Measurements from ENCODE around the gene PAF1. TPM values are rescaled to one million over a fixed set of nuclear protein-coding genes. Genes with fewer than 3 reads are reported as not detected.

Gene PAF1
- total RNA-seq, 2 donors from 2014 or later: 113 to 127 TPM

DNA sequence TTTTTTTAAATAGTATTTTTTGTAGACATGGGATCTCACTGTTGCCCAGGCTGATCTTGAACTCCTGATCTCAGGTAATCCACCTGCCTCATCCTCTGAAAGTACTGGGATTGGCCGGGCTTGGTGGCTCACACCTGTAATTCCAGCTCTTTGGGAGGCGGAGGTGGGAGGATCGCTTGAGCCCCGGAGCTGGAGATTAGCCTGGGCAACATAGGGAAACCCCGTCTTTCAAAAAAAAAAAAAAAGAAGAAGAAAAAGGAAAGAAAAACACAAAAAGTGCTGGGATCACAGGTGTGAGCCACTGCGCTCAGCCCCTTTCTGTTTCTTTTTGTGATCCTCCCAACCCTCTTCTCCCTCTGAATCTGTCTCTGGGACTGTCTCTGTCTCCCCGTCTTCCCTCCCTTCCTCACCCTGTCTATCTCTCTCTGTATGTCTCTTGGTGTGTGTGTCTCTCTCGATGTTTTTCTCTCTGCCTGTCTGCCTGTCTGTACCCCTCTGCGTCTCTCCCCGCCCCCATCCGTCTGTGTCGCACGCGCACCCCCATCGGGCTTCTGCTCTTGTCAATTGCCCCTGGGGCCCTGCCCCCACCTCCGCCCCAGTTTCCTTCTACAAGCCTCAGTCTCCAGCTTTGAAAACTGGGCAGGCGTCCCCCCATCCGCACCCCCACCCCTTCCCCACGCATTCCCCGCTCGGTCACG lies 15.2 kb upstream of the PAF1 start:
- Mint-ChIP-seq H3K4me3 (peak overlapping the region; percentile 94), H3K36me3 (ENCODE audit: low read depth) (peaks cover 18% of the 10 kb centered on the region), H3K27ac (peak overlapping the region; percentile 99), H3K27me3 (no peaks in the 10 kb centered on the region), H3K4me1 (peaks cover 60% of the 10 kb centered on the region)
- H3K9me3 ChIP-seq (ENCODE audit: control insufficient read depth, low read length, poor library complexity, severe bottlenecking): no peaks in the 10 kb centered on the region
- DNase-seq: peak; percentile 74 to 81 (median 77)
- peak; percentile 12 for ATAC-seq

DNA sequence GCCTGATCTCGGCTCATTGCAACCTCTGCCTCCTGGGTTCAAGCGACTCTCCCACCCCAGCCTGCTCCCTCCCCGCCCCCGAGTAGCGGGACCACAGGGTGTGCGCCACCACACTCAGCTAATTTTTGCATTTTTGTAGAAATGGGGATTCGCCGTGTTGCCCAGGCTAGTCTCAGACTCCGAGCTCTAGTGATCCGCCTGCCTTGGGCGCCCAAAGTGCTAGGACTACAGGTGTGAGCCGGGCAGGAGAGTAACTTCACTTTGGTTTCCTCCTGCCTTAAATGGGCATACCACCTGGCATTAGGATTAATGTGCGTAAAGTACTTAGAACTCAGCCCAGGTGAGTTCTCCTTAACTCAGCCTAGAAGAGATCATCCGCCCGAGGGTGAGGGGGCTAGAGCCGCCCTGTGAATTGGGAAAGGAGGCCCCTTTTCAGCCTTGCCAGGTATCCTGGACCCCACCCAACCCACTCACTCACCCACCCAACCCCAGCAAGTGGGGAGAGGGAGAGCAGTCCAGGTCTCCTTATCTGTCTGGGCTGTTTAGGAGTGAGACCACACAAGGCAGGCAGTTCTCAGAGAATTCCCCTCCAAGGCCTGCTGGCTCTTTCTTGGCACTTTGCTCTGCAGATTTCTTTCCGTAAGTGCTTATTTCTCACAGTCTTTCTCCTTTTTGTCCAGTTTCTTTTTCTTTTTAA lies 14.5 kb upstream of the PAF1 start:
- DNase-seq: no peak

DNA sequence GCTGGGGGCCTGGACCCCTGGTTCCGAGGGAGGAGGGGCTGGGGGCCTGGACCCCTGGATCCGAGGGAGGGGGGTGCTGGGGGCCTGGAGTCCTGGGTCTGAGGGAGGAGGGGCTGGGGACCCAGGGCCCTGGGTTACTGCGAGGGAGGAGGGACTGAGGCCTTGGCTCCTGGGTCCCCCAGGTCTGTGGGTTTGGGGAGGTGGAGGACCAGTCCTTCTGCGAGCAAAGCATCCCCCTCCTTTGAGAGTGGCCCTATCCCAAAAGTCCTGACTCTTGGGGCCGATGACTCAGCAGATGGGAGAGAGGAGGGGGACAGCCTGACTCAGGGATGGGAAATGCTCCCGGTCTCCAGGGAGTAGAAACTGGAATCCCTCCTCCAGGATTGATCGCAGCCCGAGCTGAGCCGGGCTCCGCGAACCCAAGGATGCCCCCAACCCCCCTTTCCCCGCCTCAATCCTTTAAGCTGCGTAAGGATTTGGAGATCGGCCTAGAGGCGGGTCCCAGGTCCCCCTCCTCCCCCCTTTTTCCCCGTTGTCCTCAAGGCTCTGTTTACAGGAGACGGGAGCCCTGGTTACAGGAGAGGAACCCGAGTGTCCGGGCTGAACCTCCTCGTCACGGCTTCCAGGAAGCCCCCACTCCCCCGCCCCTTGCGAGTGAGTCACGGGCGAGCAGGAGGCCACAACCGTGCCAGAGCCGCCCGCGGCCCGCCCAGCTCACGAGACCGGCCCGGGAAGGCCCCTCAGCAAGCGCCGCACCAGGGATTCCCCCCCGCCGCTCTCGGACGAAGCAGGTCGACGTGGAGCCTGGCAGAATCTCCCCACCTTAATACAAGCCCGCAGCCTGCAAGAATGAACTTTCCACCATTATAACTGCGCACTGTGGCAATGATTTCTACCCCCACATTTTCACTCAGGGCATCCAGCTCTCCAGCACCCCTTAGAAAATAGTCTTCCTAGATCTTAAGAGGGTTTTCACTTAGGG lies 12.7 kb upstream of the PAF1 start:
- peak; percentile 96 to 98 (median 97) for DNase-seq
- Mint-ChIP-seq H3K36me3 (ENCODE audit: low read depth) (peaks cover 12% of the 10 kb centered on the region), H3K27ac (peak overlapping the region; percentile 99), H3K4me3 (peak overlapping the region; percentile 89), H3K27me3 (no peaks in the 10 kb centered on the region), H3K4me1 (peaks cover 51% of the 10 kb centered on the region)
- no peaks in the 10 kb centered on the region for H3K9me3 ChIP-seq (ENCODE audit: control insufficient read depth, low read length, poor library complexity, severe bottlenecking)
- ATAC-seq: peak; percentile 52

More for the DNA sequence above, 14.5 kb upstream of the PAF1 start:
- Mint-ChIP-seq H3K4me1 (peaks cover 56% of the 10 kb centered on the region), H3K36me3 (ENCODE audit: low read depth) (peaks cover 18% of the 10 kb centered on the region), H3K27ac (peak overlapping the region; percentile 99), H3K4me3 (peak overlapping the region; percentile 94), H3K27me3 (no peaks in the 10 kb centered on the region)
- no peaks in the 10 kb centered on the region for H3K9me3 ChIP-seq (ENCODE audit: control insufficient read depth, low read length, poor library complexity, severe bottlenecking)
- no peak for ATAC-seq

DNA sequence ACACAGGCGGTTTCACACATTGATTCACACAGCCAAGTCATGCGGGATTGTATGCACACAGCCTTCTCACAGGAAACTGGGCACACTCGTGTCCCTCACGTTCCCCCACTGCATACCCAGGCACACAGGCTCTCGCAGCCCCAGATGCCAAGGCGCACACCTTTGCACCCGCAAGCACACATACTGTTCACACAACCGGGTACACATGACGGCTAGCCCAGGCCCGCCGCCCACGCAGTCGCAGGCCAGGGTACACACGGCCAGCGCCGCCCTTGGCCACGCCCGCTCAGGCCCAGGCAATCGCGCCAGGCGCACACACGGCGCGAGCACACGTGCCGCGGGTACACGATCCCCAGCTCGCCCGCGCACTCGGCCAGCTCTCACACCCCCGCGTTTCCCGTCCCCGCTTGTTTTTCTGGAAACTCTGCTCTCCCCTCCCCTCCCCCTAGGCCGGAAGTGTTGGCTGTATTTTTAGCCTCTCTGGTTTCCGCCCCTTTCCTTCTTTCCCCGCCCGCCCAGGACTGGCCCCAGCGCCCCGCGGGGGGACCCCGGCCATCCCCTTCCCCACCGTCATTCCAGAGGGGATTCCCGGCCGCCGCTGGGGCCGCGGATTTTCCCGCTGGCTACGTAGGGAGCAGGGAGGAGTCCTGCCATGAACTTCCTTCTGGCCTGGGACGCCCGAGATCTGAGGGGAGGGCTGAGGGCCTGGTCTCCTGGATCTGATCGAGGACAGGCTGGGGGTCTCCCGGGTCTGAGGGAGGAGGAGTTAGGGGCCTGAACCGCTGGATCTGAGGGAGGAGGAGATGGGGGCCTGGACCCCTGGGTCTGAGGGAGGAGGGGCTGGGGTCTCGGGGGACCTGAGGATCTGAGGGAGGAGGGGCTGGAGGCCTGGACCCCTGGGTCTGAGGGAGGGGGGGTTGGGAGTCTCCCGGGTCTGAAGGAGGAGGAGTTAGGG lies 11.7 kb upstream of the PAF1 start:
- H3K36me3 Mint-ChIP-seq (ENCODE audit: low read depth): peaks cover 3% of the 10 kb centered on the region
- peaks cover 48% of the 10 kb centered on the region for H3K4me1 Mint-ChIP-seq
- ATAC-seq (peak; percentile 5), DNase-seq (peak; percentile 61 to 83 (median 76))
- H3K27ac Mint-ChIP-seq: peak overlapping the region; percentile 99
- no peaks in the 10 kb centered on the region for H3K9me3 ChIP-seq (ENCODE audit: control insufficient read depth, low read length, poor library complexity, severe bottlenecking)
- H3K27me3 Mint-ChIP-seq: no peaks in the 10 kb centered on the region
- peak overlapping the region; percentile 89 for H3K4me3 Mint-ChIP-seq

DNA sequence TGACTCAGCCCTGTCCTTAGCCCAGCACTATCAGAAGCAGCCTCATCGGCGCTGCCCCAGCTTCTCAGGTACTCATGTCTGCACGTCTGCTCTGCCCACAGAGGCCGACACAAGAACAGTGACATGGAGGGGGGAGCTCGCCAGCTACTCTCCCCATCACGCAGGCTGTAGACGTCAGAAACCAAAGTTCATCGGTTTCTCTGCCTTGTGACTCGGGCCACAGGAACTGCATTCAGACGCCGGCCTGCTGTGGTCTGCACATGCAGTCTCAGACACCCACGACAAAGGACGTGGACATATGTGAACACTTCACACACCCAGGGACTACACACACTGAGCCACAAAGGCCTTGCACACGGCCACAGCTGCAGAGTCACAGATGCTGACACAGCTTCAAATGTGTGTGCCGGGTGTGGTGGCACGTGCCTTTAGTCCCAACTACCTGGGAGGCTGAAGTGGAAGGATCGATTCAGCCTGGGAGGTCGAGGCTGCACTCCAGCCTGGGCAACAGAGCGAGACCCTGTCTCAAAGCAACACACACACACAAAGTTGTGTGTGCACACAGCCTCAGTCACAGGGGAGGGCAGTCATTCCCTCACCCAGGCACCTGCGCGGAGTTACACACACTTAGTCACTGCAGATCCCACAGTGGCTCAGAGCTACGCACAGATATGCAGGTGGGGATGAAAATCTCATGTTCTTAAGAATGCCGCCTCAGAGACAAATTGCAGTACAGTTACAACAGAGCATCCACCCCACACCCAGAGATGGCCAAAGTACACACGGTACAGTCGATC lies 10.8 kb upstream of the PAF1 start:
- DNase-seq: peak; percentile 68 to 88 (median 74)
- no peaks in the 10 kb centered on the region for H3K9me3 ChIP-seq (ENCODE audit: control insufficient read depth, low read length, poor library complexity, severe bottlenecking)
- Mint-ChIP-seq H3K4me1 (peaks cover 44% of the 10 kb centered on the region), H3K27ac (peak overlapping the region; percentile 99), H3K4me3 (peak overlapping the region; percentile 89), H3K27me3 (no peaks in the 10 kb centered on the region), H3K36me3 (ENCODE audit: low read depth) (peaks cover 3% of the 10 kb centered on the region)
- ATAC-seq: peak; percentile 63

DNA sequence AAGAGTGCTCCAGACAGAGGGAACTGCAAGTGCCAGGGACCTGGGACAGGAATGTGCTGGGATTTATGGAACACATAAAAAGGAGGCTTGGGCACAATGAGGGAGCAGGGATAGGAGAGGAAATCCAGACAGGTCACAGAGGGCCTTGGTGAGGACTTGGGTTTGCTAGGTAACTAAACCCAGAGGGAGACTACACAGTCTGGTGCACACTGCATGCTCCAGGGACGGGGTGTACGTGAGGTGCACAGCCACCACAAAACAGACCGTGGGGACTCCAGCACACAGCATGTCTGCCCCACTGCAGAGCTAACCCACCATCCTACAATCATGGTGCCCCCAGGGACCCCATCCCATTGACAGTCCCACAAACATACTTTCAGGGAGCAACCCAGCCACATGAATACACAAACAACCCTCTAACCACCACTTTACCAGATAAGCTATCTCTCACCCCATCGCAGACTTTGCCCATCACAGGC lies 10.2 kb upstream of the PAF1 start:
- no peak for ATAC-seq
- H3K27me3 Mint-ChIP-seq: no peaks in the 10 kb centered on the region
- H3K27ac Mint-ChIP-seq: peak overlapping the region; percentile 99
- peaks cover 40% of the 10 kb centered on the region for H3K4me1 Mint-ChIP-seq
- DNase-seq: no peak
- H3K4me3 Mint-ChIP-seq: peak overlapping the region; percentile 89
- no peaks in the 10 kb centered on the region for H3K9me3 ChIP-seq (ENCODE audit: control insufficient read depth, low read length, poor library complexity, severe bottlenecking)
- H3K36me3 Mint-ChIP-seq (ENCODE audit: low read depth): peaks cover under 1% of the 10 kb centered on the region

DNA sequence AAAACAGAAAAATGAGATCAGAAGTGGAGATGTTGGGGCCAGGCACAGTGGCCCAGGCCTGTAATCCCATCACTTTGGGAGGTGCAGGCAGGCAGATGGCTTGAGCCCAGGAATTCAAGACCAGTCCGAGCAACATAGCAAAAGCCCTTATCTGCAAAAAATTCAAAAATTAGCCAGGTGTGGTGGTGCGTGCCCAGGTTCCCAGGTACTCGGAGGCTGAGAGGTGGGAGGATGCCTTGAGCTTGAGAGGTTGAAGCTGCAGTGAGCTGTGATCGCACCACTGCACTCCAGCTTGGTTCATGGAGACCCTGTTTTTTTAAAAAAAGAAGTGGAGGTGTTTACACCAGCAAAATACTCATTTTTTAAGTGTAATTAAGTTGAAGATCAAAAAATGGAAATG lies 9.2 kb upstream of the PAF1 start:
- Mint-ChIP-seq H3K36me3 (ENCODE audit: low read depth) (no peaks in the 10 kb centered on the region), H3K4me1 (peaks cover 41% of the 10 kb centered on the region), H3K27ac (peak overlapping the region; percentile 99), H3K27me3 (no peaks in the 10 kb centered on the region), H3K4me3 (peak overlapping the region; percentile 41)
- no peak for DNase-seq
- no peak for ATAC-seq
- H3K9me3 ChIP-seq (ENCODE audit: control insufficient read depth, low read length, poor library complexity, severe bottlenecking): no peaks in the 10 kb centered on the region

DNA sequence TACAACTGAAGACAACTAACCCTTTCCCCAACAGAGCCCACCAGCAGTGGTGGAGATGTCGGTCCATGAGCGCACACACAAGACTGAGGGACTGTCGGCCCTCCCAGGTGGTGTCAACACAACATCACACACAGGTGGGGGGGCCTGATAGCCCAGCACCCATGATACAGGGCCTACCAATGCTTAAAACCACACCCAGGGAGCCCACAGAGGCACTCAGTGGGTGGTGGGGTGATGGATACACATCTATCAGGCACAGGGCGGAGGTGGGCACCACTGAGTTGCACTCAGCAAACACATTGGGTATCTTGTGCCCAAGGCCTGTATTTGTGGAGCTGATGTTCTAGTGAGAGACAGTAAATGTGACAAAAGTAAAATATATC lies 8.8 kb upstream of the PAF1 start:
- DNase-seq: no peak
- H3K4me3 Mint-ChIP-seq: peak overlapping the region; percentile 41
- ATAC-seq: no peak
- no peaks in the 10 kb centered on the region for H3K27me3 Mint-ChIP-seq
- no peaks in the 10 kb centered on the region for H3K9me3 ChIP-seq (ENCODE audit: control insufficient read depth, low read length, poor library complexity, severe bottlenecking)
- H3K36me3 Mint-ChIP-seq (ENCODE audit: low read depth): no peaks in the 10 kb centered on the region
- peaks cover 45% of the 10 kb centered on the region for H3K4me1 Mint-ChIP-seq
- peak overlapping the region; percentile 99 for H3K27ac Mint-ChIP-seq

DNA sequence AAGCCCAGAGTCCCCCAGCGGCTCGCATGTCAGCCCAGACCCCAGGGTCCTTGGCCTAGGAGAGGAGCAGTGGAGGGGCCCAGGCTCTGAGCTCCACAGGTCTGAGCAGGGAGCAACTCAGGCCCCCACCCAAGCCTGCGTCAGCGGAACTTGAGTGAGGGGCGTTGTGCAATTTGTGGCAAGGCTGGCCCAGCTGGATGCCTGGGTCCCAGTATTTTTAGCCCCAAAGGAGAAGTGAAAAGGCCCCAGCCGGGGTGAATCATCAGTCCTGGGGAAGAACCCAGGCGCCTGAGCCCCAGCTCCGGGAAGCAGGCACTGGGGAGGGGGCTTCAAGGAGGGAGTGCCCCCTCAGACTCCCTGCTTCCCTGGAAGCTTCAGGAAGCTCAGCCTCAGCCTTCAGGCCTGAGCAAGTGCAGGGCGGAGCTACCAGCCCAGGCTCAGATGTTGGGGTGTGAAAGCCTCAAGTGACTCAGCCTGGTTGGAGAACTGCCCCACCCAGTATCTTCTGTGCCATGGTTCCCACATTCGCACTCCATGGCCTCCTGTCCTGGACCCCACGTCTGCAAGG lies 7.5 kb upstream of the PAF1 start:
- H3K4me1 Mint-ChIP-seq: peaks cover 45% of the 10 kb centered on the region
- ATAC-seq: no peak
- DNase-seq: no peak

DNA sequence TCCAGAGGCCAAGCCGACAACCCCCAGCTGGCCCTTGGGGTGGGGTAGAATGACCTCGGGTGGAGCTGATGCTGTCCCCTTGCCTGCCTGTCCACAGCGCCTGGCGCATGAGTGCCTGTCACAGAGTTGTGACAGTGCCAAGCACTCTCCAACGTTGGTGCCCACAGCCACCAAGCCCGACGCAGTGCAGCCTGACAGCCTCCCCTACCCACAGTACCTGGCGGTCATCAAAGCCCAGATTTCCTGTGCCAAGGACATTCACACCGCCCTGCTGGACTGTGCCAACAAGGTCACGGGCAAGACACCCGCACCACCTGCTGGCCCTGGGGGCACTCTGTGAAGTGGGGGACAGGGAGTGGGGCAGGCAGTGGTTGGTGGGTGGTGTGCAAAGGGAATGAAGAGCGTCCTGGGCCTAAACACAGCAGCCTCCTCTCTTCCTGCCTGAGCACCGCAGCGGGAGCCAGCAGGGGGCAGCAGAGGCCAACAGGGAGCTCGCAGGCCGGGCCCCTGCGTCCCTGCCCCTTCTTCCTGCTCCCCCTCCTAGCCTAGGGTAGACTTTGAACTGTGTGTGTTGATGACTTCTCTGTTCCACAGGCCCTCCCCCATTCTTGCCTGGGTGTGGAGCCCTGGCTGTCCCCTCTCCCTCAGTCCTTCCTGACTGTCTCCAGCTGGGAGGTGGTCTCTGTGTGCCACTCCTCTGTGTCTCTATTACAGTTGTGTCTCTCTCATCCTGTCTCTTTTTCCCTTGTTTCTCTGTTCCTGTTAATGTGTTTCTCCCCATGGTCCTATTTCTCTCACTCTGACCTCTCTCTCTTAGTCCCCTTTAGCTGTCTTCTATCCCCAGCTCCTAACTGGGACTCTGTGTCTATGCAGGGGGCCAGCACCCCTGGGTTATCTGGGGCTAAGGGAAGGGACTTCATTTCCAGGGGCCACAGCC lies 6.7 kb upstream of the PAF1 start:
- H3K9me3 ChIP-seq (ENCODE audit: control insufficient read depth, low read length, poor library complexity, severe bottlenecking): no peaks in the 10 kb centered on the region
- Mint-ChIP-seq H3K27ac (peak overlapping the region; percentile 99), H3K4me3 (peak overlapping the region; percentile 71), H3K27me3 (no peaks in the 10 kb centered on the region), H3K4me1 (peaks cover 43% of the 10 kb centered on the region), H3K36me3 (ENCODE audit: low read depth) (no peaks in the 10 kb centered on the region)
- DNase-seq (peak; percentile 85 to 94 (median 89)), ATAC-seq (peak; percentile 52)

More for the DNA sequence above, 7.5 kb upstream of the PAF1 start:
- Mint-ChIP-seq H3K4me3 (peak overlapping the region; percentile 71), H3K27ac (peak overlapping the region; percentile 99), H3K27me3 (no peaks in the 10 kb centered on the region), H3K36me3 (ENCODE audit: low read depth) (no peaks in the 10 kb centered on the region)
- H3K9me3 ChIP-seq (ENCODE audit: control insufficient read depth, low read length, poor library complexity, severe bottlenecking): no peaks in the 10 kb centered on the region
